IMR-90 (cell line): ENCODE results near the gene PTP4A2. TPM values are rescaled to one million over a fixed set of nuclear protein-coding genes. Genes with fewer than 3 reads are reported as not detected.
A peak's percentile ranks its signal among the peaks of the same experiment; 100 is the strongest.

Experiments used
- ATAC-seq: fragments of 200-7000 bp; cut with Tn5 transposase; 2 replicates; pipeline ENCODE4 v1.9.1; 2020; ENCODE audit warnings: low read depth, mild to moderate bottlenecking, moderate library complexity
- BruUV-seq: library from RNA; stranded (reverse); fragments of 400-500 nt; replicated peaks from 2 replicates; lab custom pipeline; 2021; lab: Mats Ljungman, UMichigan
- CTCF ChIA-PET: fragments of 300-600 bp; formaldehyde crosslinking; extraction: SDS; loops from one replicate; lab custom pipeline; 2021; ENCODE audit warnings: antibody characterized with exemption; lab: Yijun Ruan, JAX
- POLR2A ChIA-PET: fragments of 300-600 bp; sonication (Branson Sonifier 250); formaldehyde crosslinking; loops from one replicate; lab custom pipeline; 2022; ENCODE audit warnings: antibody characterized with exemption; ENCODE audit not compliant: unreplicated experiment; lab: Charles Lee
- DNase-seq: peaks from one replicate; pipeline ENCODE4 v3.0.0; 2013
- H2AFZ ChIP-seq: replicated peaks from 2 replicates; pipeline ENCODE3; 2013; ENCODE audit warnings: low read length, mild to moderate bottlenecking; ENCODE audit not compliant: poor library complexity
- H2AK5ac ChIP-seq: 2 replicates; pipeline ENCODE4 v1.6.1; 2013; ENCODE audit warnings: low read depth, low read length, inconsistent platforms
- H2AK9ac ChIP-seq: replicated peaks from 2 replicates; pipeline ENCODE3; 2013; ENCODE audit warnings: mild to moderate bottlenecking, low read depth, low read length, moderate library complexity; ENCODE audit not compliant: poor library complexity
- H2BK120ac ChIP-seq: 2 replicates; pipeline ENCODE4 v1.6.1; 2013; ENCODE audit warnings: low read depth, low read length, inconsistent platforms
- H2BK15ac ChIP-seq: 3 replicates; pipeline ENCODE4 v1.6.1; 2013; ENCODE audit warnings: low read depth, low read length, inconsistent platforms
- H2BK20ac ChIP-seq: 2 replicates; pipeline ENCODE4 v1.6.1; 2013; ENCODE audit warnings: low read depth, mild to moderate bottlenecking, inconsistent platforms, low read length, moderate library complexity
- H2BK5ac ChIP-seq: 2 replicates; pipeline ENCODE4 v1.6.1; 2013; ENCODE audit warnings: mild to moderate bottlenecking, low read depth, low read length, inconsistent platforms; ENCODE audit not compliant: poor library complexity, severe bottlenecking
- H3K14ac ChIP-seq: replicated peaks from 2 replicates; pipeline ENCODE4 v1.6.1; 2013; ENCODE audit warnings: low read depth, low read length, inconsistent platforms
- H3K18ac ChIP-seq: 2 replicates; pipeline ENCODE4 v1.6.1; 2013; ENCODE audit warnings: low read depth, low read length, control low read depth
- H3K23ac ChIP-seq: 2 replicates; pipeline ENCODE4 v1.6.1; 2013; ENCODE audit warnings: low read depth, low read length, inconsistent platforms
- H3K27ac ChIP-seq: 2 replicates; pipeline ENCODE4 v1.5.1; 2013; ENCODE audit warnings: mild to moderate bottlenecking, control low read depth, low read length; ENCODE audit not compliant: insufficient read depth
- H3K27me3 ChIP-seq: 2 replicates; pipeline ENCODE4 v1.6.1; 2013; ENCODE audit warnings: low read length; ENCODE audit not compliant: control insufficient read depth, insufficient read depth
- H3K36me3 ChIP-seq: 2 replicates; pipeline ENCODE4 v1.6.1; 2013; ENCODE audit warnings: low read length, mixed read lengths; ENCODE audit not compliant: control insufficient read depth, insufficient read depth
- H3K4ac ChIP-seq: 2 replicates; pipeline ENCODE4 v1.6.1; 2013; ENCODE audit warnings: low read depth, low read length, inconsistent platforms
- H3K4me1 ChIP-seq: 2 replicates; pipeline ENCODE4 v1.6.1; 2013; ENCODE audit warnings: low read length, mixed read lengths; ENCODE audit not compliant: control insufficient read depth, insufficient read depth
- H3K4me2 ChIP-seq: 2 replicates; pipeline ENCODE4 v1.6.1; 2013; ENCODE audit warnings: low read depth, mild to moderate bottlenecking, control low read depth, low read length, moderate library complexity
- H3K4me3 ChIP-seq: 2 replicates; pipeline ENCODE4 v1.5.1; 2013; ENCODE audit warnings: low read depth, mild to moderate bottlenecking, control low read depth, low read length, moderate library complexity; ENCODE audit not compliant: insufficient read depth
- H3K56ac ChIP-seq: 2 replicates; pipeline ENCODE4 v1.6.1; 2013; ENCODE audit warnings: low read length, inconsistent platforms; ENCODE audit not compliant: insufficient read depth; ENCODE audit errors: extremely low read depth
- H3K79me1 ChIP-seq, 2 experiments: 2 replicates each; pipeline ENCODE4 v1.6.1; 2013; ENCODE audit warnings: low read length in 2 of 2, inconsistent platforms in 1 of 2, low read depth in 1 of 2
- H3K9ac ChIP-seq: 2 replicates; pipeline ENCODE4 v1.6.1; 2013; ENCODE audit warnings: low read depth, low read length, control low read depth
- H3K9me1 ChIP-seq: 2 replicates; pipeline ENCODE4 v1.6.1; 2013; ENCODE audit warnings: low read length, inconsistent platforms; ENCODE audit not compliant: insufficient read depth
- H3K9me3 ChIP-seq: 2 replicates; pipeline ENCODE4 v1.6.1; 2013; ENCODE audit warnings: low read length; ENCODE audit not compliant: control insufficient read depth, insufficient read depth
- H4K20me1 ChIP-seq: 2 replicates; pipeline ENCODE4 v1.6.1; 2013; ENCODE audit warnings: low read length, inconsistent platforms; ENCODE audit not compliant: insufficient read depth
- H4K5ac ChIP-seq: 2 replicates; pipeline ENCODE4 v1.6.1; 2013; ENCODE audit warnings: mild to moderate bottlenecking, low read depth, low read length, control low read depth
- H4K8ac ChIP-seq, 2 experiments: 2 replicates each; pipeline ENCODE4 v1.6.1; 2013; ENCODE audit warnings: low read depth in 2 of 2, low read length in 2 of 2, control low read depth in 1 of 2, inconsistent platforms in 1 of 2
- H4K91ac ChIP-seq: 2 replicates; pipeline ENCODE4 v1.6.1; 2013; ENCODE audit warnings: low read depth, low read length, inconsistent platforms; ENCODE audit not compliant: insufficient read depth
- CEBPB ChIP-seq: IDR thresholded peaks from 2 replicates; pipeline ENCODE4 v1.6.1; 2012; ENCODE audit warnings: low read depth, low read length, improper control_type of control experiment
- CHD1 ChIP-seq: IDR thresholded peaks from 2 replicates; pipeline ENCODE4 v1.6.1; 2012; ENCODE audit warnings: low read depth, low read length, improper control_type of control experiment
- POLR2A ChIP-seq: IDR thresholded peaks from 2 replicates; pipeline ENCODE4 v1.6.1; 2012; ENCODE audit warnings: mild to moderate bottlenecking, low read depth, low read length
- WGBS, 2 experiments: methylation state at CpG; one replicate each; pipeline versions ENCODE4 v1.1.5 to v1.1.7; 2013; ENCODE audit warnings: missing lambda C conversion rate in 2 of 2; ENCODE audit not compliant: insufficient read length in 1 of 2; ENCODE audit errors: extremely low coverage in 2 of 2; 5-methylcytosine and 5-hydroxymethylcytosine counted together
- dilution Hi-C: fragments of 300-500 bp; cut with HindIII; formaldehyde crosslinking; loops from one replicate; pipeline ENCODE4 v1.14.3; 2018; ENCODE audit warnings: low sequenced_read_pairs; ENCODE audit not compliant: unreplicated experiment
- in situ Hi-C: fragments of 300-500 bp; cut with MboI; formaldehyde crosslinking; loops from 3 replicates; pipeline ENCODE4 v1.14.3; 2019; ENCODE audit warnings: low sequenced_read_pairs, inconsistent platforms, mixed read lengths
- intact Hi-C: fragments of 100-400 bp; cut with micrococcal nuclease; formaldehyde crosslinking; loops from 2 replicates; pipeline ENCODE4 v1.10.0; 2022
- polyA plus RNA-seq, 3 experiments: library from polyadenylated mRNA; depleted of rRNA; stranded (reverse); fragments of >200 nt; gene quantifications; 2 replicates each; pipeline ENCODE4 v1.2.3, GENCODE V29; 2012; ENCODE audit warnings: low replicate concordance in 1 of 3
- total RNA-seq: library from RNA; depleted of rRNA; stranded (reverse); fragments of >200 nt; gene quantifications from 2 replicates; pipeline ENCODE4 v1.2.3, GENCODE V29; 2012; rRNA removed

Gene PTP4A2
- total and polyA plus RNA-seq, 2 of the 4 experiments (the other 2 are of a cell fraction), result 135 to 328 TPM

DNA sequence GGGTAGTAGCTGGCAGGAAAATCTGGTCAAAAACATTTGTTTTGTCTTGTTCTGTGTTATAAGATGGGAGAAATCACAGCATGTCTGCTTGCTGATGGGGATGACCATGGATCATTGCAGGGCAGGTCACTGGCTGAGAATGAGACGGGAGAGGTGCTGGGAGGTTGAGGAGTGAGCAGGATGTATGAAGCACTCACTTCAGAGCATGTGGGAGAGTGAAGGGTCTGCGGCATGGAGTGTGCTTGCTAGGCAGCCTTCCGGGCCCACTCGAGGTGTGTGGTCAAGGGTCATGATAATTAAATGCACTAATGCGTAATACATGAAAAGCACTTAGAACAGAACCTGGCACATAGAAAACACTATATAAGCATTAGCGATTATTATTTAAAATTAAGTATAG, 80.3 kb downstream of the PTP4A2 start:
- Histone ChIP-seq H3K27me3 (no peaks in the 10 kb centered on the region), H3K9me1 (peaks cover 5% of the 10 kb centered on the region; the same call in 1 of the 2 replicates), H3K14ac (no peak overlapping the region), H3K4me2 (no peak overlapping the region), H3K18ac (no peak overlapping the region), H2AK9ac (no peak overlapping the region), H2BK15ac (no peak overlapping the region), H3K27ac (no peak overlapping the region), H3K56ac (no peak overlapping the region), H2BK5ac (no peak overlapping the region), H3K23ac (no peak overlapping the region), H4K5ac (no peak overlapping the region), H4K91ac (no peak overlapping the region), H4K20me1 (no peaks in the 10 kb centered on the region), H3K4me1 (peaks cover 8% of the 10 kb centered on the region), H3K9me3 (no peaks in the 10 kb centered on the region), H2AK5ac (no peak overlapping the region), H3K4ac (no peak overlapping the region), H2BK120ac (no peak overlapping the region), H3K79me1 (no peaks in the 10 kb centered on the region), H3K36me3 (no peaks in the 10 kb centered on the region), H2BK20ac (no peak overlapping the region), H3K9ac (no peak overlapping the region), H3K4me3 (no peak overlapping the region), H2AFZ (peak overlapping the region; percentile 47), H4K8ac (no peak overlapping the region)
- TF ChIP-seq POLR2A (no peak), CHD1 (no peak), CEBPB (no peak)
- in situ Hi-C loops, result no loop called here
- intact Hi-C loops, result no loop called here
- ATAC-seq, result no peak
- no TSS peak for BruUV-seq
- no peak for DNase-seq
- CTCF ChIA-PET, result interaction anchor here (0.6 kb wide), 1 partner anchor 106 kb away, joined by 3 read pairs; no protein-coding TSS in a partner anchor
- no CpG with 5 or more reads among the region's 6 CpGs for WGBS, 2 experiments
- POLR2A ChIA-PET, result interaction anchor here (0.6 kb wide), 1 partner anchor 93 kb away, joined by 8 read pairs; no protein-coding TSS in a partner anchor
- dilution Hi-C loops, result no loop called here

Other genes with a start within 250 kb of the PTP4A2 start
- gene COL16A1, start 234.4 kb downstream of the PTP4A2 start, total RNA-seq, result 28.6 and 34.2 TPM in 2 replicates
- gene COL16A1, start 234.4 kb downstream of the PTP4A2 start, polyA plus RNA-seq (2012; rRNA removed), result 62.8 and 65.2 TPM in 2 replicates
- gene ADGRB2, start 174.0 kb downstream of the PTP4A2 start, total RNA-seq, result 2.2 and 2.5 TPM in 2 replicates
- gene ADGRB2, start 174.0 kb downstream of the PTP4A2 start, polyA plus RNA-seq (2012; rRNA removed), result 11.9 TPM in 2 replicates
- gene SPOCD1, start 122.3 kb downstream of the PTP4A2 start, total RNA-seq, result 42.2 and 59.7 TPM in 2 replicates
- 132 and 135 TPM in 2 replicates for gene SPOCD1, start 122.3 kb downstream of the PTP4A2 start, polyA plus RNA-seq (2012; rRNA removed)
- gene KHDRBS1, start 75.5 kb upstream of the PTP4A2 start, total RNA-seq, result 33.7 and 39.7 TPM in 2 replicates
- gene KHDRBS1, start 75.5 kb upstream of the PTP4A2 start, polyA plus RNA-seq (2012; rRNA removed), result 52.6 and 67.6 TPM in 2 replicates
- 4.4 and 6.5 TPM in 2 replicates for gene TMEM39B, start 134.6 kb upstream of the PTP4A2 start, total RNA-seq
- 28.7 and 30.2 TPM in 2 replicates for gene TMEM39B, start 134.6 kb upstream of the PTP4A2 start, polyA plus RNA-seq (2012; rRNA removed)
- 50.7 and 53.6 TPM in 2 replicates for gene KPNA6, start 169.7 kb upstream of the PTP4A2 start, total RNA-seq
- 25.4 and 27.0 TPM in 2 replicates for gene KPNA6, start 169.7 kb upstream of the PTP4A2 start, polyA plus RNA-seq (2012; rRNA removed)
- 102 and 104 TPM in 2 replicates for gene TXLNA, start 241.3 kb upstream of the PTP4A2 start, total RNA-seq
- gene TXLNA, start 241.3 kb upstream of the PTP4A2 start, polyA plus RNA-seq (2012; rRNA removed), result 37.9 and 47.6 TPM in 2 replicates